H1 (cell line): ENCODE measurements around the gene SEPTIN5.

Source experiments
- CTCF ChIP-seq, 3 experiments: IDR thresholded peaks; 1 replicate in 2 of 3; 2 replicates in 1 of 3; pipeline versions ENCODE4 v1.5.1 to v1.6.1; 2011; ENCODE audit warnings: low read length in 3 of 3, mild to moderate bottlenecking in 3 of 3, inconsistent platforms in 2 of 3, low read depth in 1 of 3, moderate library complexity in 1 of 3; ENCODE audit not compliant: insufficient read depth in 1 of 3; ENCODE audit errors: control extremely low read depth in 1 of 3
- JUND ChIP-seq: IDR thresholded peaks from 2 replicates; pipeline ENCODE4 v1.6.1; 2011; ENCODE audit warnings: mild to moderate bottlenecking, improper control_type of control experiment, low read length
- KDM4A ChIP-seq: IDR thresholded peaks from one replicate; pipeline ENCODE4 v1.7.1; 2012; ENCODE audit warnings: low read depth, mild to moderate bottlenecking, moderate library complexity, low read length, inconsistent platforms; ENCODE audit not compliant: severe bottlenecking
- POLR2A ChIP-seq, 2 experiments: IDR thresholded peaks; 1 replicate in 1 of 2; 2 replicates in 1 of 2; pipeline ENCODE4 v1.6.1; 2011; ENCODE audit warnings: low read depth in 2 of 2, low read length in 2 of 2, mild to moderate bottlenecking in 2 of 2; ENCODE audit errors: control extremely low read depth in 1 of 2
- POLR2AphosphoS5 ChIP-seq: IDR thresholded peaks from 2 replicates; pipeline ENCODE4 v1.6.1; 2011; ENCODE audit warnings: low read depth, low read length
- SIRT6 ChIP-seq: IDR thresholded peaks from one replicate; pipeline ENCODE4 v1.7.1; 2012; ENCODE audit warnings: low read length, inconsistent platforms

DNA sequence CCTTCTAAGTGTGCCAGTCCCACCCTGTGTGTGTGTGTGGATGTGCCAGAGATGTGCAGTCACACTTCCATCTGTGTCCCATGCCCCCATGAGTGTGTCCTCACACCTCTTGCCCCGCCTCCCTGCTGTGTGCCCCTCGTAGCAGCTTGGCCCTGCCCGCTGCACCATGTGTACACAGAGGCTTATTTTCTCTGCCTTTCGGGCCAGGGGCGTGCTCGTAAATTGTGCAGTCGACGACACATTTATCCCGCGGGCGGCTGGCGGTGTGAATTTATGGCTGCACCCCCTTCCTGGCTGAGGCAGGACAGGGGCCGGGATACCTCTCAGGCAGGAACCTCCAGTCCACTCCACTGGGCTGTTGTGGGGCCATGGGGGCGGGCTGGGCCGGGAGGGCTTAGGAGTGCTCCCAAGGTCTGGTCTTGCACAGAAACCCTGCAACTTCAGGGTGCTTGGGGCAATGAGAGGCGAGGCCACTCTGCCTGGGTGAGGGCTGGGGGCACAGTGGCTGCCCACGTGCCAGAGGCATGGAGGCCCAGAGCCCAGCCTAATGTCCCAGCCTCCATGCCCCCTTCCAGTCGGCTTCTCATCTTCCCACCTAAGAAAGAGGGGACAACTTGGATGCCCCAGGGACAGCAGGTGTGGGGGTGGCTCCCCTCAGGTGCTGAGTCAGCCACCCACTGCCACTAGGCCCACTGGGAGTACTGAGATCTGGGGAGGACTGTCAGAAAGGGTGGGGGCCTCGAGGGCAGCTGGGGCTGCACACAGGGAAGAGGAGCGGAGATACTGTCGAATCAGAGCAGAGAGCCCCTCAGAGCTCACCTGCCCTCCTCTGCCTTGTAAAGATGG is 21.6 kb downstream of the SEPTIN5 start:
- TF ChIP-seq POLR2A (IDR thresholded peaks at IDR 0.05; ENCODE audit: control extremely low read depth in 1 of 2, low read depth in 2 of 2, low read length in 2 of 2): no peak
- TF ChIP-seq JUND: no peak
- TF ChIP-seq SIRT6: no peak
- TF ChIP-seq CTCF (IDR thresholded peaks at IDR 0.05; ENCODE audit: control extremely low read depth in 1 of 3, insufficient read depth in 1 of 3, low read depth in 1 of 3, low read length in 3 of 3): no peak
- no peak for TF ChIP-seq KDM4A
- no peak for TF ChIP-seq POLR2AphosphoS5
